GM19193 (cell line): ENCODE data around the gene POLR1F.

ENCODE experiments used
- POLR2A ChIP-seq: IDR thresholded peaks from 4 replicates; pipeline ENCODE4 v1.6.1; 2011; ENCODE audit not compliant: insufficient read depth, insufficient read length; ENCODE audit errors: extremely low read depth

The POLR1F gene

DNA sequence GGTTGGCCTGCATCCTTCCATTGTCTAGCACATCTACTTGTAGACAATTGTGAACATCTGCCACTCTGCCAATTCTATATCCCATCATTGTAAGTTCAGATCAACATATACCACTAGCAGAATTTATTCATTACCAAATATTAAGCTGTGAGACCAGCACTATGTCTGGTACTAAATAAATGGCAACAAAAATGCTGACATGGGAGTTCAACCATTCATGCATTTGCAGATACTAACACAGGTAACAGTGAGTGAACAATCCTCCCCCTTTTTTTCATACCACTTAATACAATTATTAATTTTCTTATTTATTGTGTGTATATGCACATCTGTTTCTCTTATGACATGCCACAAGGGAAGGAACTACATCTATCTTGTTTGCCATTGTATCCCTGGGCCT, 11.9 kb downstream of the POLR1F start:
- no peak for TF ChIP-seq POLR2A

DNA sequence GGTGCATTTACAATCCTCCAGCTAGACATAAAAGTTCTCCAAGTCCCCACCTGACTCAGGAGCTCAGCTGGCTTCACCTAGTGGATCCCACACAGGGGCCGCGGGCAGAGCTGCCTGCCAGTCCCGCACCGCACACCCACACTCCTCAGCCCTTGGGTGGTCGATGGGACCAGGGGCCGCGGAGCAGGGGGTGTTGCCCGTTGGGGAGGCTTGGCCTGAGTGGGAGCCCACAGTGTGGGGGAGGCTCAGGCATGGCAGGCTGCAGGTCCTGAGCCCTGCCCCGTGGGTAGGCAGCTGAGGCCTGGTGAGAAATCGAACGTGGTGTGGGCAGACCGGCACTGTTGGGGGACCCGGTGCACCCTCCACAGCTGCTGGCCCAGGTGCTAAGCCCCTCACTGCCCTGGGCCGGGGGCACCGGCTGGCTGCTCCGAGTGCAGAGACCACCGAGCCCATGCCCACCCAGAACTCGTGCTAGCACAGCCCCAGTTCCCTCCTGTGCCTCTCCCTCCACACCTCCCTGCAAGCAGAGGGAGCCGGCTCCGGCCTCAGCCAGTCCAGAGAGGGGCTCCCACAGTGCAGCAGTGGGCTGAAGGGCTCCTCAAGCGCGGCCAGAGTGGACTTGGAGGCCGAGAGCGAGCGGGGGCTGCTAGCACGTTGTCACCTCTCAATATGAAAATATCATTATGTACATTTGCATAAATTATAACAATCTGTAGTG, 16.6 kb downstream of the POLR1F start:
- TF ChIP-seq POLR2A, result no peak

DNA sequence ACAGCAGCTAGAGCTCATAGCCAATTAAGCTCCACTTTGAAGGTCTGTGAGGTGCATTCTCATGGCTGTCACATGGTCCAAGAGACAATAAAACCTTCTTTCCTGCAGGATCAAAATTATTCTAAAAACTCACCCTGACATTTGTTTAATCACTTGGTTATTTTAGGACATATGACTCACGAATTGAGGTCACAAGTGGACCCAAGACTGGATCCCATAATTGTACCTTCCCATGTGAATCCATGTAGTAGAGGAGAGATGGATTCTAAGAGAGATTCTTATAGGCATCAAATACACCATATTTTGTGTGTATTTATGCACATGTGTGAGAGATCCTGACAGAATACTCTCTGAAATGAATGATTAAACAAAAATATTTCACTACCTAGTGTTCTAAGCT, 18.1 kb downstream of the POLR1F start:
- TF ChIP-seq POLR2A, result no peak

DNA sequence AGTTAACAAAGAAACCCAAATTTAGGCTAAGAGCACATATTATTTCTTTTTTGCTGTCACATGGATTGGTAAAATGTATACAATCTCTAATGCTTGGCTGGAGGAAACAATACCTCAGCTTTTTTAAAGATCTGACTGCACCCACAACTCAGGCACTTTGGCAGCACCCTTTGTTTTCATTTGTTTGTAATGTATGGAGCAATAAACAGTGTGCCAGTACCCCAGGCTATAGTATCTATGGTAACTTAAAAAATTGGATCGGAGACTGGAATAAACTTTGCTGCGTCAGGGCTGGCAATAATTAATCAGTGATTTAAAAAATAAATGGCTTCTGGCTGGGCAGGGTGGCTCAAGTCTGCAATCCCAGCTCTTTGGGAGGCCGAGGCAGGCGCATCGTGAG, 27.2 kb downstream of the POLR1F start:
- TF ChIP-seq POLR2A, result no peak

DNA sequence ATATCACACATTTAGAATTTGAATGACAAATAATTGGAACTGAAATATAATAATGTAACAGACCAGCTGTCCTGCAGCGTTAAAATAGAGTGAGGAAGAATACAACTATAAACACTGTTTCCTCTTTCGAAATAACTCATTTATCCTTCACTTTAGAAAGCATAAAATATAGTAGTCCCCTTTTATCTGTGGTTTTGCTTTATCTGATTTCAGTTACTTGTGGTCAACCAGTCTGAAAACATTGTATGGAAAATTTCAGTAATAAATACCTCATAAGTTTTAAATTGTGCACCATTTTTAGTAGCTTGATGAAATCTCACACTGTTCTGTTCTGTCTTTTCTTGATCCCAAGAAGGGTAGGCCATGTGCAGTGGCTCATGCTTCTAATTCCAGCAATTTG, 31.7 kb downstream of the POLR1F start:
- TF ChIP-seq POLR2A, result no peak

DNA sequence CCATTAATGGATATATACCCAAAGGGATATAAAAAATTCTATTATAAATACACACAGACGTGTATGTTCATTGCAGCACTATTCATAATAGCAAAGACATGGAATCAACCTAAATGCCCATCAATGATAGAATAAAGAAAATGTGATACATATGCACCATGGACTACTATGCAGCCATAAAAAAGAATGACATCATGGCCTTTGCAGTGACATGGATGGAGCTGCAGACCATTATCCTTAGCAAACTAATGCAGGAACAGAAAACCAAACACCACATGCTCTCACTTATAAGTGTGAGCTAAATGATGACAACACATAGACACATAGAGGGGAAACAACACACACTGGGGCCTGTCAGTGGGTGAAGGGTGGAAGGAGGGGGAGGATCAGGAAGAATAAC, 33.0 kb downstream of the POLR1F start:
- no peak for TF ChIP-seq POLR2A

DNA sequence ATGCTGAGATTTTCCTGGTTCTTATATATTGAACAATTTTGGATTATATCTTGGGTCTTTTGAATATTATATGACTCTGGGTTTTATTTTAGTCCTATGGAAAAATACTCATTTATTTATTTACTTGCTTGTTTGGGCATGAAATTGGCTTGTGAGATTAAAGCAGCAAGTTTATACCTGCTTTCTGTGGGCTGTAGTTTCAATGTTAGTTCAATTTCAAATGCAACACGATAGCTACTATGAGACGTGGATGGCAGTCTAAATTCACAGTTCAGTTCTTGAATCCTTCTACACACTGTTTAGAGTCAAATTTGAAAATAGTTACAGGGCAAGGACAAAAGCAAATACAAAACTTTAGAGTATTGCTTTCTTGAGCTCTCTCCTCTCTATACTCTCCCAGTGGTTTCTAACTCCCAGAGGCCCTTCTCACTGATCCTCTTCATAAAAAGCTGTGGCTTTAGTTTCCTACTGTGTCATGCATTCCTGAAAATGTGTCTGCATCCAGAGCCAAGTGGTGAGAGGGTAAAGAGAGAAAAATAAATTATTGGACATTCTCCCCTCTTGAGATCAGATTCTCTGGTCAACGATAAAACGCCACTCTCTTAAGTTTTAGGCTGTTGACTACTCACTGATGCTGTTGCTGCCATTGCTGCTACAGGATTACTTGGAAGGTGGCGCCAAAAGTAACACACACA, 34.4 kb downstream of the POLR1F start:
- no peak for TF ChIP-seq POLR2A

DNA sequence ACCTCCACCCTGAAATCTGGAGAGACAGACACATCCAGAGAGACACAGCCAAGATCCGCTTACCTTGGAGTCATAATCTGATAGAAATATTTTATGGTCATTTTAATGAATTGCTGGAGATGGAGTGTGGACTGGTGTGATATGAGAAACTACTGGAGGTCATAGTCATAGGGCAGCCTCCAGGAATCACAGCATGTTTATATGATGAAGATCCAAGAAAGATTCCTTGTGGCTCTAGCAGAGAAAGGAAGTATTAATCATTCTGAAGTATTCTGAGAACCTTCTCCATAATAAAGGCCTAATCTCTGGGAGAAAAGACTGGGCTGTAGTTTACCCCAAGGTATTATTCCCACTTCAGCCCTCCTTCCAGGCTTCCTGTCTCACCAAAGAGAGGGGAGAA, 38.0 kb downstream of the POLR1F start:
- no peak for TF ChIP-seq POLR2A

DNA sequence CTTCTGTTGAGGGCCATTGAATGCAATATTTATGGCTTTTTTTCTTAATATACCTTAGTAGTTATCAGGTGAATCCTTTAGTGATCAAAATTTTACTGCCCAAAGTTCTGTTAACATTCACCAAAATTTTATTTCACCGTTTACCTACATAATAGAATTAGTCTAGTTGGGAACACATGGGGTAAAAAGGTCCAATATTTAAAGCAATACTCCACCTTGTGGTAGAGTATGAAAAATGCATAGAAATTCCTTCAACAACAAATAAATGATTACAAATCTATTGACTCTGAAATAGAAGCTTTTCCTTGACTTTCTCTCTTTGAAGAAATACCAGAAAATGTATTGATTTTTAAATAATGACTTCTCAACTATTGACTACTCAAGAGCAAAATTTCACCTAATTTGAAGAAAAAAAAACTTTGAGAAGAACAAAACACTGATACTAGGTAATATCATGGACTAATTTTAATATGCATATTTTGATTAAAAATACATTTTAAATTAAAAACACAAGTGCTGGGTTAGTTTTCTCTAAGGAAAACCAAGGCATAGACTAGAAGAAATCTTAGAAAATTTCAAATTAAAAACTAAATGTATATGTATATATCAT, 43.3 kb downstream of the POLR1F start:
- TF ChIP-seq POLR2A, result no peak

DNA sequence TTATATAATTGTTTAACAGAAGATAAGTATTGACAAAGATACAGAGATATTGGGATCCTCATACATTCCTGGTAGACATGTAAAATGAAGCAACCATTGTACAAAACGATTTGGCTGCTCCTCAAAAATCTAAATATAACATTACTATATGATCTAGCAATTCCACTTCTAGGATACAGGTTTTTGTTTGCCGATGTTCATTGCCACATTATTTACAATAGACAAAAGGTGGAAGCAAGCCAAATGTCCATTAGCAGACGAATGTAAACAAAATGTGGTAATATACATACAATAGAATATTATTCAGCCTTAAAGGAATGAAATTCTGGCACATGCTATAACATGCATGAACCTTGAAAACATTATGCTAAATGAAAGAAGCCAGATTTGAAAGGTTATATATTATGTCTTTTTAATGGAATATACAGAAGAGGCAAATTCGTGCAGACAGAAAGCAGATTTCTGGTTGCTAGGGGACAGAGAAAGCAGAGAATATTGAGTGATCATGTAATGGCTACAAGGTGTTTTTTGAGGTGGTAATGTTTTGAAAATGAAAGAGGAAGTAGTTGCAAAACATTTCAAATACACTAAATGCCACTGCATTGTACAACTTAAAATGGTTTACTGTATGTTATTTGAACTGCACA, 44.9 kb downstream of the POLR1F start:
- TF ChIP-seq POLR2A, result no peak

DNA sequence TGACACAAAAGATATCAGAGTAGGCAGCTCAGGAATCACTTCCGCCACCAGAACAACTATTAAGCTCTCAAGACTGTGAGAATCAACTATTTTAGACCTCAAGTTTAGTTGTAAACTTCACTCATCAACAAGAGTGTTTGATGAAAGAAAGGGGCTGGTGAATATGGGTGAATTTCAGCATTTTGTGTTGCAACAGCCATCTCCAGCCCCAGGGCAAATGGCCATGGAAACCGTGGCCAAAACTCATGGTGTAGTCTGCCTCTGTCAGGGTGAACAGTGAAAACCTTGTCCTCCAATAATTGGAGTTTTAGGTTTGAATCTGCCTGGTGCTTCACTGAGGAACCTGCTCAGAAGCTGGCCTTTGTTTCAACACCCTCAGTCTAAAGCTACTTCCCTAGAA, 60.0 kb downstream of the POLR1F start:
- no peak for TF ChIP-seq POLR2A
